HUES64 (cell line): Measurements from ENCODE around the gene PPM1H.

Experiments used
- H3K27ac ChIP-seq: 2 replicates; pipeline ENCODE4 v1.7.0; 2013; ENCODE audit warnings: low read depth, low read length, inconsistent platforms
- H3K27me3 ChIP-seq: 2 replicates; pipeline ENCODE4 v1.6.1; 2013; ENCODE audit warnings: mild to moderate bottlenecking, low read length; ENCODE audit not compliant: insufficient read depth
- H3K36me3 ChIP-seq: 2 replicates; pipeline ENCODE4 v1.6.1; 2013; ENCODE audit warnings: mild to moderate bottlenecking, low read length; ENCODE audit not compliant: insufficient read depth
- H3K4me1 ChIP-seq: 2 replicates; pipeline ENCODE4 v1.6.1; 2013; ENCODE audit warnings: mild to moderate bottlenecking, low read length, moderate library complexity; ENCODE audit not compliant: insufficient read depth
- H3K4me3 ChIP-seq: 2 replicates; pipeline ENCODE4 v1.5.1; 2013; ENCODE audit warnings: mild to moderate bottlenecking, low read length, moderate library complexity
- H3K9ac ChIP-seq: 2 replicates; pipeline ENCODE4 v1.6.1; 2013; ENCODE audit warnings: mild to moderate bottlenecking, low read depth, low read length
- H3K9me3 ChIP-seq: 2 replicates; pipeline ENCODE4 v1.6.1; 2013; ENCODE audit warnings: low read depth, low read length; ENCODE audit not compliant: insufficient read depth
- WGBS: fragments of 150-250, 120-280 bp; methylation state at CpG from one replicate; pipeline ENCODE4 v1.1.7; 2013; ENCODE audit warnings: missing lambda C conversion rate; 5-methylcytosine and 5-hydroxymethylcytosine counted together

The PPM1H gene

GRCh38 chr12:62718762-62719426 lies 216.1 kb downstream of the PPM1H start:
- Histone ChIP-seq H3K9me3 (no peaks in the 10 kb centered on the region), H3K9ac (no peak overlapping the region), H3K4me3 (no peak overlapping the region), H3K36me3 (no peaks in the 10 kb centered on the region; the same call in 1 of the 2 replicates), H3K27me3 (no peaks in the 10 kb centered on the region), H3K27ac (no peak overlapping the region), H3K4me1 (peaks cover 20% of the 10 kb centered on the region; the same call in 1 of the 2 replicates)
- WGBS, result 83% methylated on average over 2 of the region's 2 CpGs

DNA sequence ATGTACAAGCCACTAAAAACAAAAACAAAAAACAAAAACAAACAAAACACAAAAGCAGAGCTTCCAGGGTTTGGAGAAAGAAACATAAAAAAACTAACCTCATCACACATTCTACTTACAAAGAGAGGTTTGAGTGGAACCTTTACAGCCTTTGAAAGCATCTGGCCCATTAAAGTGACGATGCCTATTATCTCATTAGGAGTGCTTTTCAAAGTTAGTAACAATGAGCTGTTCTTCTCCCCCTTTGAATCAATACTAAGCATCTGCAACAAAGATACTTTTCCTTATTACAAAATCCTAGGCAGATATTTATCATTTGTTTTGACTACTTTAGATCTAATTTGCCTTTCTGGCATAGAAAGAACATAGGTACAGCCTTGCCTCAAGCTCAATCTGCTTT lies 217.3 kb downstream of the PPM1H start:
- no peaks in the 10 kb centered on the region; the same call in 1 of the 2 replicates for H3K36me3 ChIP-seq
- no peak overlapping the region for H3K4me3 ChIP-seq
- no peaks in the 10 kb centered on the region for H3K27me3 ChIP-seq
- peaks cover 20% of the 10 kb centered on the region; the same call in 1 of the 2 replicates for H3K4me1 ChIP-seq
- H3K9me3 ChIP-seq, result no peaks in the 10 kb centered on the region
- no peak overlapping the region for H3K27ac ChIP-seq
- no peak overlapping the region for H3K9ac ChIP-seq
- 83% methylated on average over 1 of the region's 1 CpG for WGBS

GRCh38 chr12:62716866-62717525 lies 218.0 kb downstream of the PPM1H start:
- H3K36me3 ChIP-seq, result no peaks in the 10 kb centered on the region; the same call in 1 of the 2 replicates
- peaks cover 23% of the 10 kb centered on the region; the same call in 1 of the 2 replicates for H3K4me1 ChIP-seq
- H3K27ac ChIP-seq, result no peak overlapping the region
- H3K4me3 ChIP-seq, result no peak overlapping the region
- H3K9ac ChIP-seq, result no peak overlapping the region
- H3K9me3 ChIP-seq, result no peaks in the 10 kb centered on the region
- WGBS, result 92% methylated on average over 5 of the region's 5 CpGs
- no peaks in the 10 kb centered on the region for H3K27me3 ChIP-seq

- Histone ChIP-seq H3K27me3 (no peaks in the 10 kb centered on the region), H3K4me1 (peaks cover 23% of the 10 kb centered on the region; the same call in 1 of the 2 replicates), H3K9ac (no peak overlapping the region), H3K27ac (no peak overlapping the region), H3K4me3 (no peak overlapping the region), H3K36me3 (no peaks in the 10 kb centered on the region; the same call in 1 of the 2 replicates), H3K9me3 (no peaks in the 10 kb centered on the region)
- WGBS, result 93% methylated on average over 3 of the region's 3 CpGs
Observed at GRCh38 chr12:62716037-62716436, 218.9 kb downstream of the PPM1H start.

DNA sequence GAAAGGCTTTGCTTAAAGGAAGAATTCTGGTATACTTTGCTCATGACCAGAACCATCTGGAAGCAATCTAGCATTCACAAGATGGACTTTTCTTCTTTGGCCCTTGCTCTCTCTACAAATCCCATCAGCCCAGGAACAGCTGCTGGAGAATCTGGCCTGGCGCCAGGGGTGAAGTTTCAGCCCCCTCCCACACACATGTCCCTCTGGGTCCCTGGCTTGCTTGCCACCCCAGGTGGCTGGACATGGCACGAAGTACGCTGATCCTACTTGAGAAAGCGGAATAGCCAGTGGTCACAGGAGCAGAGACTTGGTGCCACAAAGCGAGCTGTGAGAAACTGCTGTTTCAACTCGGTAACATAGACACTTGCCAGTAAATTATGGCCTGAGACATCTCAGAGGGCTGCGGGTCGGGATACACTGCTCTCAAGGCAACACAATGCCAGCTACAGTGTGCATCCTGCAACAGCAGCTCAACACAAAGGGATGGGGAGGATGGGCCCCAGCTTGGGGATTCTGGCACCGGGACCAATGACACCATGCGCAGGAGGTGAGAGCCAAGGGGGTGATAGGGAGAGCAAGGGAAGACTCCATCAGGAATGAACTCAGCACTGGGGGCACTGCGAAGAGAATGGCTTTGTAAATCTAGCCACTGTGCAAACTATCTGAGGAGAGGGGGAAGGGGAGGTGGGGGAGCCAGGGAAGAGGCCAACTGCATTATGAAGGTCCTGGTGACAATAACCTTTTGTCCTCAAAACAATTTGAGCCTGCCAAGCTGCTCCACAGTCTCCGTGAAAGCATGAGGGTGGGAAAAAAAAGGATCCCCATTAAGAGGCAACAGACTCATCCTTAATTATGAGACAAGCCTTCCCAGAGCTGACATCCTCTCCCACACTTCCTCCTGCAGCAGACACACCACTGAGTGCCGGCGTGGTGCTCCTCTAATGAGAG lies 219.9 kb downstream of the PPM1H start:
- Histone ChIP-seq H3K9me3 (no peaks in the 10 kb centered on the region), H3K4me1 (peaks cover 23% of the 10 kb centered on the region; the same call in 1 of the 2 replicates), H3K36me3 (no peaks in the 10 kb centered on the region; the same call in 1 of the 2 replicates), H3K4me3 (no peak overlapping the region), H3K27me3 (no peaks in the 10 kb centered on the region), H3K27ac (no peak overlapping the region), H3K9ac (no peak overlapping the region)
- 83% methylated on average over 14 of the region's 14 CpGs for WGBS

- Histone ChIP-seq H3K27me3 (no peaks in the 10 kb centered on the region), H3K36me3 (no peaks in the 10 kb centered on the region), H3K27ac (no peak overlapping the region), H3K9me3 (no peaks in the 10 kb centered on the region), H3K4me1 (peaks cover 23% of the 10 kb centered on the region; the same call in 1 of the 2 replicates), H3K9ac (no peak overlapping the region), H3K4me3 (no peak overlapping the region)
- WGBS, result 88% methylated on average over 8 of the region's 8 CpGs
Observed at GRCh38 chr12:62714181-62714773, 220.7 kb downstream of the PPM1H start.

GRCh38 chr12:62713723-62714122 lies 221.2 kb downstream of the PPM1H start:
- Histone ChIP-seq H3K9me3 (no peaks in the 10 kb centered on the region), H3K9ac (no peak overlapping the region), H3K27me3 (no peaks in the 10 kb centered on the region), H3K27ac (no peak overlapping the region), H3K4me1 (peaks cover 23% of the 10 kb centered on the region; the same call in 1 of the 2 replicates), H3K36me3 (no peaks in the 10 kb centered on the region), H3K4me3 (no peak overlapping the region)
- WGBS, result 97% methylated on average over 4 of the region's 4 CpGs

GRCh38 chr12:62712681-62713573 lies 222.0 kb downstream of the PPM1H start:
- Histone ChIP-seq H3K9ac (no peak overlapping the region), H3K27ac (no peak overlapping the region), H3K27me3 (no peaks in the 10 kb centered on the region), H3K36me3 (no peaks in the 10 kb centered on the region), H3K4me3 (no peak overlapping the region), H3K4me1 (peaks cover 23% of the 10 kb centered on the region; the same call in 1 of the 2 replicates), H3K9me3 (no peaks in the 10 kb centered on the region)
- WGBS, result 85% methylated on average over 8 of the region's 8 CpGs

- no peak overlapping the region for H3K27ac ChIP-seq
- WGBS, result 75% methylated on average over 10 of the region's 10 CpGs
- H3K9ac ChIP-seq, result no peak overlapping the region
- no peaks in the 10 kb centered on the region for H3K9me3 ChIP-seq
- peaks cover 14% of the 10 kb centered on the region; the same call in 1 of the 2 replicates for H3K4me1 ChIP-seq
- no peaks in the 10 kb centered on the region; the same call in 1 of the 2 replicates for H3K36me3 ChIP-seq
- no peak overlapping the region for H3K4me3 ChIP-seq
- no peaks in the 10 kb centered on the region for H3K27me3 ChIP-seq
Observed at GRCh38 chr12:62711631-62712241, 223.2 kb downstream of the PPM1H start.
